GM18520 (cell line): ENCODE data around the gene RPA3.

ENCODE experiments used
- ATAC-seq: cut with Tn5 transposase; IDR thresholded peaks from one replicate; pipeline ENCODE4 v1.9.1; 2021; ENCODE audit not compliant: unreplicated experiment

RPA3 gene

GRCh38 chr7:7612519-7612918 is 105.9 kb downstream of the RPA3 start:
- ATAC-seq: no peak

GRCh38 chr7:7609330-7609729 is 109.1 kb downstream of the RPA3 start:
- ATAC-seq: no peak

- ATAC-seq: no peak
Measured at GRCh38 chr7:7607010-7607409, 111.4 kb downstream of the RPA3 start.

- ATAC-seq: no peak
Measured at GRCh38 chr7:7596176-7596575, 122.2 kb downstream of the RPA3 start.

GRCh38 chr7:7595451-7595850 is 123.0 kb downstream of the RPA3 start:
- no peak for ATAC-seq
